Mesenchymal stem cell (in vitro differentiated cells and primary cell): Measurements from ENCODE around the gene FNDC11.

Experiments
- DNase-seq: peaks from one replicate; pipeline ENCODE4 v3.0.0-alpha.2; 2013
- H2AFZ ChIP-seq: one replicate; pipeline ENCODE4 v1.6.1; 2013; ENCODE audit warnings: low read depth, mild to moderate bottlenecking, control low read depth, inconsistent platforms, low read length, moderate library complexity
- H2AK5ac ChIP-seq: 2 replicates; pipeline ENCODE4 v1.6.1; 2013; ENCODE audit warnings: low read length, moderate library complexity, mild to moderate bottlenecking, inconsistent platforms; ENCODE audit not compliant: severe bottlenecking
- H2BK120ac ChIP-seq: one replicate; pipeline ENCODE4 v1.6.1; 2013; ENCODE audit warnings: low read depth, mild to moderate bottlenecking, inconsistent platforms, low read length, moderate library complexity
- H2BK12ac ChIP-seq, 2 experiments: one replicate each; pipeline ENCODE4 v1.6.1; 2013; ENCODE audit warnings: inconsistent platforms in 2 of 2, low read length in 2 of 2, mild to moderate bottlenecking in 2 of 2, moderate library complexity in 2 of 2, control low read depth in 1 of 2
- H2BK15ac ChIP-seq: one replicate; pipeline ENCODE4 v1.6.1; 2013; ENCODE audit warnings: mild to moderate bottlenecking, low read depth, inconsistent platforms; ENCODE audit not compliant: poor library complexity, severe bottlenecking
- H2BK5ac ChIP-seq: 2 replicates; pipeline ENCODE4 v1.6.1; 2013; ENCODE audit warnings: low read depth, mild to moderate bottlenecking, low read length, control low read depth, inconsistent platforms; ENCODE audit not compliant: poor library complexity, severe bottlenecking
- H3K14ac ChIP-seq, 2 experiments: one replicate each; pipeline ENCODE4 v1.6.1; 2013; ENCODE audit warnings: inconsistent platforms in 2 of 2, low read length in 2 of 2, control low read depth in 1 of 2, mild to moderate bottlenecking in 1 of 2, moderate library complexity in 1 of 2
- H3K18ac ChIP-seq, 2 experiments: one replicate each; pipeline ENCODE4 v1.6.1; 2013; ENCODE audit warnings: inconsistent platforms in 2 of 2, low read length in 2 of 2, control low read depth in 1 of 2, low read depth in 1 of 2, mild to moderate bottlenecking in 1 of 2
- H3K23ac ChIP-seq, 2 experiments: one replicate each; pipeline ENCODE4 v1.6.1; 2013; ENCODE audit warnings: inconsistent platforms in 2 of 2, low read length in 2 of 2, mild to moderate bottlenecking in 2 of 2, moderate library complexity in 2 of 2, control low read depth in 1 of 2
- H3K27ac ChIP-seq: 2 replicates; pipeline ENCODE4 v1.5.1; 2013; ENCODE audit warnings: mild to moderate bottlenecking, moderate library complexity, low read length, control low read depth, inconsistent platforms; ENCODE audit not compliant: poor library complexity, severe bottlenecking
- H3K27me3 ChIP-seq, 2 experiments: 2 replicates each; pipeline versions ENCODE4 v1.6.1 to v1.7.0; 2013; ENCODE audit warnings: low read length in 2 of 2, mild to moderate bottlenecking in 2 of 2, moderate library complexity in 2 of 2, control low read depth in 1 of 2, inconsistent platforms in 1 of 2; ENCODE audit not compliant: control insufficient read depth in 1 of 2, insufficient read depth in 1 of 2
- H3K36me3 ChIP-seq, 2 experiments: 2 replicates each; pipeline versions ENCODE4 v1.6.1 to v1.7.0; 2013; ENCODE audit warnings: low read length in 2 of 2, control low read depth in 1 of 2, inconsistent platforms in 1 of 2, low read depth in 1 of 2, mild to moderate bottlenecking in 1 of 2; ENCODE audit not compliant: insufficient read depth in 2 of 2, control insufficient read depth in 1 of 2
- H3K4ac ChIP-seq, 2 experiments: one replicate each; pipeline ENCODE4 v1.6.1; 2013; ENCODE audit warnings: inconsistent platforms in 2 of 2, low read length in 2 of 2, mild to moderate bottlenecking in 2 of 2, moderate library complexity in 2 of 2, control low read depth in 1 of 2, low read depth in 1 of 2
- H3K4me1 ChIP-seq: 2 replicates; pipeline ENCODE4 v1.6.1; 2013; ENCODE audit warnings: low read depth, low read length, control low read depth; ENCODE audit not compliant: control insufficient read depth, insufficient read depth
- H3K4me2 ChIP-seq: 2 replicates; pipeline ENCODE4 v1.6.1; 2013; ENCODE audit warnings: low read length, mild to moderate bottlenecking, inconsistent platforms; ENCODE audit not compliant: poor library complexity, severe bottlenecking
- H3K4me3 ChIP-seq, 2 experiments: 2 replicates each; pipeline versions ENCODE4 v1.5.1 to v1.7.0; 2013; ENCODE audit warnings: low read length in 2 of 2, mild to moderate bottlenecking in 2 of 2, control low read depth in 1 of 2, low read depth in 1 of 2; ENCODE audit not compliant: insufficient read depth in 1 of 2
- H3K79me1 ChIP-seq: replicated peaks from 2 replicates; pipeline ENCODE4 v1.6.1; 2013; ENCODE audit warnings: mild to moderate bottlenecking, control low read depth, low read length, inconsistent platforms; ENCODE audit not compliant: poor library complexity, severe bottlenecking
- H3K9ac ChIP-seq: 2 replicates; pipeline ENCODE4 v1.7.0; 2013; ENCODE audit warnings: mild to moderate bottlenecking, low read length, moderate library complexity
- H3K9me3 ChIP-seq: 2 replicates; pipeline ENCODE4 v1.7.0; 2013; ENCODE audit warnings: mild to moderate bottlenecking, low read length; ENCODE audit not compliant: control insufficient read depth
- H4K8ac ChIP-seq: one replicate; pipeline ENCODE4 v1.6.1; 2013; ENCODE audit warnings: inconsistent platforms, mild to moderate bottlenecking, low read length, moderate library complexity
- H4K91ac ChIP-seq: one replicate; pipeline ENCODE4 v1.6.1; 2013; ENCODE audit warnings: mild to moderate bottlenecking, low read length, inconsistent platforms
- WGBS: methylation state at CpG from one replicate; pipeline ENCODE4 v1.1.7; 2013; ENCODE audit warnings: mixed read lengths; 5-methylcytosine and 5-hydroxymethylcytosine counted together

The FNDC11 gene

GRCh38 chr20:63560856-63561609 lies 7.1 kb downstream of the FNDC11 start:
- Histone ChIP-seq H3K9me3 (no peaks in the 10 kb centered on the region), H3K4me2 (no peak overlapping the region), H3K4me1 (no peaks in the 10 kb centered on the region), H4K91ac (no peak overlapping the region), H3K4me3 (no peak overlapping the region), H3K36me3 (peaks cover 53 to 75% of the 10 kb centered on the region in 2 experiments), H4K8ac (no peak overlapping the region), H2BK5ac (no peak overlapping the region), H2BK15ac (no peak overlapping the region), H2AK5ac (no peak overlapping the region), H3K14ac (no peak overlapping the region), H2BK12ac (no peak overlapping the region), H3K4ac (no peak overlapping the region), H3K23ac (no peak overlapping the region), H2BK120ac (no peak overlapping the region), H3K18ac (no peak overlapping the region), H3K79me1 (no peaks in the 10 kb centered on the region), H3K27ac (no peak overlapping the region), H3K9ac (no peak overlapping the region), H3K27me3 (no peaks in the 10 kb centered on the region), H2AFZ (no peak overlapping the region)
- no peak for DNase-seq
- WGBS = 95% methylated on average over 26 of the region's 26 CpGs

- no peaks in the 10 kb centered on the region for H3K27me3 ChIP-seq
- no peak overlapping the region for H4K8ac ChIP-seq
- H2BK15ac ChIP-seq = no peak overlapping the region
- H3K4me2 ChIP-seq = no peak overlapping the region
- no peak overlapping the region for H3K14ac ChIP-seq
- no peak overlapping the region for H3K4ac ChIP-seq
- no peak overlapping the region for H3K9ac ChIP-seq
- peaks cover 1% of the 10 kb centered on the region for H3K79me1 ChIP-seq
- H3K36me3 ChIP-seq = peaks cover 55 to 80% of the 10 kb centered on the region in 2 experiments
- no peak overlapping the region for H2BK5ac ChIP-seq
- no peak overlapping the region for H2AK5ac ChIP-seq
- no peak overlapping the region for H3K27ac ChIP-seq
- H3K18ac ChIP-seq = no peak overlapping the region
- H3K4me3 ChIP-seq = no peak overlapping the region
- no peak overlapping the region for H2BK120ac ChIP-seq
- no peak overlapping the region for H4K91ac ChIP-seq
- no peaks in the 10 kb centered on the region for H3K4me1 ChIP-seq
- WGBS = 94% methylated on average over 35 of the region's 36 CpGs
- H2BK12ac ChIP-seq = no peak overlapping the region
- DNase-seq = no peak
- no peak overlapping the region for H2AFZ ChIP-seq
- H3K9me3 ChIP-seq = no peaks in the 10 kb centered on the region
- no peak overlapping the region for H3K23ac ChIP-seq
Measured at GRCh38 chr20:63561624-63562396, 7.9 kb downstream of the FNDC11 start.

DNA sequence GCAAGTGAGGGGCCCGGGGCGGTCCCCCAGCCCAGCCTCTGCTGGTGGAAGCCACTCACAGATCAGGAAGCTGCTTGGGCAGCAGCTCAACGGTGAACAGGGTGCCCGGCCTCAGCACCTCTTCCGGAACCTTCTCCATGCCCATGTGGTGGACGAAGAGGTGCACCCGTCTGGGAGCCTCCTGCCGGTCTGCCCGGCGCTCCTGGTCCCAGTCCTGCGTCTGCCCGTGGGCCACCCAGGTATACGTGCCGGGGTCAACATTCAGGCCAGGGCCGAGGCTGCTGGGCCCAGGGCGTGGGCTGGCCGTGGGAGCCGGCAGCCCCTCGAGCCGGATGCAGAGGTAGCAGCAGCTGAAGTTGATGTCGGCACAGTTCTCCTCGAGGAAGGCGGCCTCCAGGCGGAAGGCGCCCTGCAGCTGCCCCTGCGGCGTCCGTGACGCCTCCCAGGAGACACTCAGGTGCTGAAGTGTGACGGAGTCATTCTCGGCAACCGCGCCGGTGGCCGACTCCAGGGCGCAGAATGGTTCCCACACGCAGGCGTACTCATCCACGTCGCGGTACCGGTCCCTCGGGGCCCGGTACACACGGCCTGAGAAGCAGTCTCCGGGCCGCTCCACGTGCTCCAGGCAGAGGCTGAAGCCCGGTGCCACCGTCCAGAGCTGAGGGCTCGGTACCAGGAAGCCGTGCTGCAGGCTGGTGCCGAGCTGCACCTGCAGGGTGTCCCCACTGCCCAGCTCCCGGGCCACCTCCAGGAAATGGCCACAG lies 8.7 kb downstream of the FNDC11 start:
- no peak overlapping the region for H2BK120ac ChIP-seq
- no peak overlapping the region for H4K8ac ChIP-seq
- no peak overlapping the region for H3K4me2 ChIP-seq
- peaks cover 55 to 88% of the 10 kb centered on the region in 2 experiments for H3K36me3 ChIP-seq
- H2BK5ac ChIP-seq = no peak overlapping the region
- no peaks in the 10 kb centered on the region for H3K27me3 ChIP-seq
- H3K14ac ChIP-seq = no peak overlapping the region
- H3K79me1 ChIP-seq = peaks cover 1% of the 10 kb centered on the region
- no peak overlapping the region for H3K23ac ChIP-seq
- 96% methylated on average over 54 of the region's 54 CpGs for WGBS
- no peaks in the 10 kb centered on the region for H3K9me3 ChIP-seq
- H3K4ac ChIP-seq = no peak overlapping the region
- H2BK15ac ChIP-seq = no peak overlapping the region
- no peak overlapping the region for H4K91ac ChIP-seq
- no peak overlapping the region for H3K27ac ChIP-seq
- no peak overlapping the region for H3K4me3 ChIP-seq
- no peak overlapping the region for H3K9ac ChIP-seq
- H2BK12ac ChIP-seq = no peak overlapping the region
- no peak for DNase-seq
- no peak overlapping the region for H2AK5ac ChIP-seq
- no peak overlapping the region for H3K18ac ChIP-seq
- no peak overlapping the region for H2AFZ ChIP-seq
- H3K4me1 ChIP-seq = peaks cover 4% of the 10 kb centered on the region
